Measurements from ENCODE around the gene STARD3NL.

DNA sequence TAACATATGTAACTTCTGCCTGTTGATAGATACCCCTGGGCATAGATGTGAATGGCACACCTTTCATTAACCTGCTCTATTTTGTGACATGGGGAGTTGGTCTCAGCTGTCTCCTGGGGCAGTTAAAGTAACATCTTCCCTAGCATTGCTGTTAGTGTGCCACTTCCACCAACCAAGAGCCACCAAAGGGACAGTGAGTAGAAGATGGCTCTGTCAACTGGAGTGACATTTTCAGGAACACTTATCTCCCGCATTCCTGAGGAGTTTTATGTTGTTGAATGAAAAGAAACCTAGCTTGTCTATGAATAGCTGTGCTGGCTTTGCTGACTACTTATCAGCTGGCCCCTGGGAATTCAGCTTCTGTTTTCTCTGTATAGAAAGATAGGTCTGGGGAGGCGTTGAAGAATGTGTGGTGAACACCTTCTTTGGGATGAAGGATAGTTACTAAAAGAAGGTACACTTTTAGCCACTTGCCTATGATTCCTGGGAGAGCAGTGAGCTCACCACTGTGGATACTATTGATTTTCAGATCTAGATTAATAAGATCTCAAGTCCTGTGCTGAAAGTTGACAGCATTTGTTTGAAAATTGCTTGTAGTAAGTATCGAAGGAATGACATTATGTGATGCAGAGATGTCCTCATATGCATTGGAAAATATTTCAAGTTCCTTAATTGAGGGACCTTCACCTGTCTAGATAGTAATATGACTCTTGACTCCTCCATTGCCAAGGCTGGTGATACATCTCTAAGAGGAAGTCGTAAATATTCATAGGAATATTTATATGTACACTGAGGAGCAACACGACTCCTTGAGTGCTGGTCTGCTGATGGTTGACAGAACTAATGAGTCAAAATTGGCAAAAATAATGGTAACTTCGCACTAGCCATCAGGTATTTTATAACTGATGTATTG, 7.6 kb downstream of the STARD3NL start:
- TF ChIP-seq POLR2A (IDR thresholded peaks at IDR 0.05) (no peak), CTCF (IDR thresholded peaks at IDR 0.05) (no peak)

Measured in esophagus squamous epithelium (tissue), 4 donors.